ENCODE results near the gene GDPD5.

DNA sequence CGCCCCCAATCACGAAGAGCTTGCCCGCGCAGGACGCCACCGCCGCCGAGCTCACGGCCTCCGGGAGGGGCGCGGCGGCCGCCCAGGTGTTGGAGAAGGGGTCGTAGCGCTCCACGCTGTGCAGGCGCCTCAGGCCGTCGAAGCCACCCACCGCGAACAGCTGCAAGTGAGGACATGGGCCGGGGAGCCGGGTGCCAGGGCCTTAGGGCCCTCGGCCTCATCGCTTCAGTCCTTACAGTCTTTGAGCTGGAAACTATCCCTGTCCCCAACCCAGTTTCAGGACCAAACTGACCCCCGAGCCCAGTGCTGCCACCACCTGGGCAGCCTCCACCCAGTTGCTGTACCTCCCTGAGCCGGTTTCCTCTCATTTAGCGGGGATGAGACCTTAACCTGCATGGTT is 100.3 kb downstream of the GDPD5 start:
- TF ChIP-seq, protein P1, sequence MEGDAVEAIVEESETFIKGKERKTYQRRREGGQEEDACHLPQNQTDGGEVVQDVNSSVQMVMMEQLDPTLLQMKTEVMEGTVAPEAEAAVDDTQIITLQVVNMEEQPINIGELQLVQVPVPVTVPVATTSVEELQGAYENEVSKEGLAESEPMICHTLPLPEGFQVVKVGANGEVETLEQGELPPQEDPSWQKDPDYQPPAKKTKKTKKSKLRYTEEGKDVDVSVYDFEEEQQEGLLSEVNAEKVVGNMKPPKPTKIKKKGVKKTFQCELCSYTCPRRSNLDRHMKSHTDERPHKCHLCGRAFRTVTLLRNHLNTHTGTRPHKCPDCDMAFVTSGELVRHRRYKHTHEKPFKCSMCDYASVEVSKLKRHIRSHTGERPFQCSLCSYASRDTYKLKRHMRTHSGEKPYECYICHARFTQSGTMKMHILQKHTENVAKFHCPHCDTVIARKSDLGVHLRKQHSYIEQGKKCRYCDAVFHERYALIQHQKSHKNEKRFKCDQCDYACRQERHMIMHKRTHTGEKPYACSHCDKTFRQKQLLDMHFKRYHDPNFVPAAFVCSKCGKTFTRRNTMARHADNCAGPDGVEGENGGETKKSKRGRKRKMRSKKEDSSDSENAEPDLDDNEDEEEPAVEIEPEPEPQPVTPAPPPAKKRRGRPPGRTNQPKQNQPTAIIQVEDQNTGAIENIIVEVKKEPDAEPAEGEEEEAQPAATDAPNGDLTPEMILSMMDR (conservative IDR thresholded peaks at IDR 0.05; ENCODE audit: low read length): peak; percentile 63
- no peak for TF ChIP-seq EZH2phosphoT487 (IDR thresholded peaks at IDR 0.05; ENCODE audit: borderline replicate concordance, low read depth, low read length)
